Measurements from ENCODE around the gene SLC39A9. TPM values are rescaled to one million over a fixed set of nuclear protein-coding genes. Genes with fewer than 3 reads are reported as not detected.

The SLC39A9 gene
- total RNA-seq, 1 experiment from 2014 or later = 44.1 TPM

DNA sequence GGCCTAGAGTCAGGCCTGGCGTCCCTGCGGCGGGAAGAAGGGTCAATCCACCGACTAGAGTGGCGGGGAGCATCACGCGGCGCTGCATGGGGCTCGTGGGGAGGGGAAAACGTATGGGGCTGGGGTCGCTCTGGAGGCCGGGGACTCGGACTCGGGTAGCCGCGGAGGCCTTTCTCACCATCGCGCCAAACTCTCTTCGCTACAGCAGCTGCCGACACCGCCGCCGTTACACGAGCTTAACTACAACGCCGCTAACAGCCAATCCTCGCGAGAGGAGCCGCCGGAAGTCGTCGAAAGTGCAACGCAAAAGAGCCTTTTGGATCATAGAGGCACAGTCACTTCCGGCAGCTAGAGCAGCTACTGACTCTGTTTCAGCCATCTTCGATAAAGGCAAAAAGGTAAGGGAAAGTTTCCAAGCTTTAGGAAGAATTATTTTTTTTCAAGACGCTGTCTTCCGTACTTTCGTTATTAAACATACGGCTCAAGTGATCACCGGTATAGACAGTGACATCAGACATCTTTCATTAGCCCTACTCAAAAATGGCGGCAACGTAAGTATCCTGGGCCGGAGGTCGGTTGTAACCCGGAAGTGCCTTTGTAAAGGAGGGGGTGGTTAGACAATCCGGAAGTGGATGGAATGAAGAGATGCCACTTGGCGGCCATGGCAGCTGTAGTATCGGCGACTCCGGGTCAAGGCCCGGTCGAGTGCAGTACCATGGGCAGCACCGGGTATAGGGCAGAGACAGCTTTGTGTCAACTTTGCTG, at the start of gene SLC39A9, which contains the start of gene ERH (continued):
- TF ChIP-seq SMAD4 (CRISPR knock-in tag; IDR thresholded peaks at IDR 0.05) (no peak), FOXP1 (CRISPR knock-in tag; IDR thresholded peaks at IDR 0.05; ENCODE audit: borderline replicate concordance) (0 out of 2 replicates have a peak, but pooled peaks have one; percentile 17), ZNF232 (CRISPR knock-in tag; IDR thresholded peaks at IDR 0.05) (peak; percentile 36; the same call in 1 of the 2 replicates), JAZF1 (CRISPR knock-in tag; IDR thresholded peaks at IDR 0.05) (no peak), ZNF263 (CRISPR knock-in tag; IDR thresholded peaks at IDR 0.05; ENCODE audit: low read depth) (no peak), CREM (CRISPR knock-in tag; IDR thresholded peaks at IDR 0.05) (peak; percentile 79), MYBL2 (CRISPR knock-in tag; IDR thresholded peaks at IDR 0.05) (peak; percentile 95), FOXK1 (CRISPR knock-in tag; IDR thresholded peaks at IDR 0.05) (peak; percentile 38; the same call in 1 of the 2 replicates), ZNF396 (CRISPR knock-in tag; IDR thresholded peaks at IDR 0.05; ENCODE audit: borderline replicate concordance) (no peak), GABPB1 (CRISPR knock-in tag; IDR thresholded peaks at IDR 0.05) (peak; percentile 59; the same call in 1 of the 2 replicates), ETV6 (CRISPR knock-in tag; IDR thresholded peaks at IDR 0.05) (no peak), SMAD3 (CRISPR knock-in tag; IDR thresholded peaks at IDR 0.05; ENCODE audit: borderline replicate concordance) (peak; percentile 13; the same call in 1 of the 2 replicates), ZBTB21 (CRISPR knock-in tag; IDR thresholded peaks at IDR 0.05; ENCODE audit: borderline replicate concordance) (peak; percentile 80; the same call in 1 of the 2 replicates), NFYB (CRISPR knock-in tag; conservative IDR thresholded peaks at IDR 0.05; ENCODE audit: low read depth) (no peak)
- TF ChIP-seq, protein P1, sequence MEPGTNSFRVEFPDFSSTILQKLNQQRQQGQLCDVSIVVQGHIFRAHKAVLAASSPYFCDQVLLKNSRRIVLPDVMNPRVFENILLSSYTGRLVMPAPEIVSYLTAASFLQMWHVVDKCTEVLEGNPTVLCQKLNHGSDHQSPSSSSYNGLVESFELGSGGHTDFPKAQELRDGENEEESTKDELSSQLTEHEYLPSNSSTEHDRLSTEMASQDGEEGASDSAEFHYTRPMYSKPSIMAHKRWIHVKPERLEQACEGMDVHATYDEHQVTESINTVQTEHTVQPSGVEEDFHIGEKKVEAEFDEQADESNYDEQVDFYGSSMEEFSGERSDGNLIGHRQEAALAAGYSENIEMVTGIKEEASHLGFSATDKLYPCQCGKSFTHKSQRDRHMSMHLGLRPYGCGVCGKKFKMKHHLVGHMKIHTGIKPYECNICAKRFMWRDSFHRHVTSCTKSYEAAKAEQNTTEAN (CRISPR knock-in tag; IDR thresholded peaks at IDR 0.05) = no peak
- TF ChIP-seq, protein P2, sequence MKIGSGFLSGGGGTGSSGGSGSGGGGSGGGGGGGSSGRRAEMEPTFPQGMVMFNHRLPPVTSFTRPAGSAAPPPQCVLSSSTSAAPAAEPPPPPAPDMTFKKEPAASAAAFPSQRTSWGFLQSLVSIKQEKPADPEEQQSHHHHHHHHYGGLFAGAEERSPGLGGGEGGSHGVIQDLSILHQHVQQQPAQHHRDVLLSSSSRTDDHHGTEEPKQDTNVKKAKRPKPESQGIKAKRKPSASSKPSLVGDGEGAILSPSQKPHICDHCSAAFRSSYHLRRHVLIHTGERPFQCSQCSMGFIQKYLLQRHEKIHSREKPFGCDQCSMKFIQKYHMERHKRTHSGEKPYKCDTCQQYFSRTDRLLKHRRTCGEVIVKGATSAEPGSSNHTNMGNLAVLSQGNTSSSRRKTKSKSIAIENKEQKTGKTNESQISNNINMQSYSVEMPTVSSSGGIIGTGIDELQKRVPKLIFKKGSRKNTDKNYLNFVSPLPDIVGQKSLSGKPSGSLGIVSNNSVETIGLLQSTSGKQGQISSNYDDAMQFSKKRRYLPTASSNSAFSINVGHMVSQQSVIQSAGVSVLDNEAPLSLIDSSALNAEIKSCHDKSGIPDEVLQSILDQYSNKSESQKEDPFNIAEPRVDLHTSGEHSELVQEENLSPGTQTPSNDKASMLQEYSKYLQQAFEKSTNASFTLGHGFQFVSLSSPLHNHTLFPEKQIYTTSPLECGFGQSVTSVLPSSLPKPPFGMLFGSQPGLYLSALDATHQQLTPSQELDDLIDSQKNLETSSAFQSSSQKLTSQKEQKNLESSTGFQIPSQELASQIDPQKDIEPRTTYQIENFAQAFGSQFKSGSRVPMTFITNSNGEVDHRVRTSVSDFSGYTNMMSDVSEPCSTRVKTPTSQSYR (CRISPR knock-in tag; IDR thresholded peaks at IDR 0.05) = no peak
- TF ChIP-seq, protein P3, sequence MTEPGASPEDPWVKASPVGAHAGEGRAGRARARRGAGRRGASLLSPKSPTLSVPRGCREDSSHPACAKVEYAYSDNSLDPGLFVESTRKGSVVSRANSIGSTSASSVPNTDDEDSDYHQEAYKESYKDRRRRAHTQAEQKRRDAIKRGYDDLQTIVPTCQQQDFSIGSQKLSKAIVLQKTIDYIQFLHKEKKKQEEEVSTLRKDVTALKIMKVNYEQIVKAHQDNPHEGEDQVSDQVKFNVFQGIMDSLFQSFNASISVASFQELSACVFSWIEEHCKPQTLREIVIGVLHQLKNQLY (CRISPR knock-in tag; IDR thresholded peaks at IDR 0.05) = no peak
- TF ChIP-seq, protein P4, sequence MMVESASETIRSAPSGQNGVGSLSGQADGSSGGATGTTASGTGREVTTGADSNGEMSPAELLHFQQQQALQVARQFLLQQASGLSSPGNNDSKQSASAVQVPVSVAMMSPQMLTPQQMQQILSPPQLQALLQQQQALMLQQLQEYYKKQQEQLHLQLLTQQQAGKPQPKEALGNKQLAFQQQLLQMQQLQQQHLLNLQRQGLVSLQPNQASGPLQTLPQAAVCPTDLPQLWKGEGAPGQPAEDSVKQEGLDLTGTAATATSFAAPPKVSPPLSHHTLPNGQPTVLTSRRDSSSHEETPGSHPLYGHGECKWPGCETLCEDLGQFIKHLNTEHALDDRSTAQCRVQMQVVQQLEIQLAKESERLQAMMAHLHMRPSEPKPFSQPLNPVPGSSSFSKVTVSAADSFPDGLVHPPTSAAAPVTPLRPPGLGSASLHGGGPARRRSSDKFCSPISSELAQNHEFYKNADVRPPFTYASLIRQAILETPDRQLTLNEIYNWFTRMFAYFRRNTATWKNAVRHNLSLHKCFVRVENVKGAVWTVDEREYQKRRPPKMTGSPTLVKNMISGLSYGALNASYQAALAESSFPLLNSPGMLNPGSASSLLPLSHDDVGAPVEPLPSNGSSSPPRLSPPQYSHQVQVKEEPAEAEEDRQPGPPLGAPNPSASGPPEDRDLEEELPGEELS (CRISPR knock-in tag; IDR thresholded peaks at IDR 0.05) = peak; percentile 22; the same call in 1 of the 2 replicates
- TF ChIP-seq, protein P5, sequence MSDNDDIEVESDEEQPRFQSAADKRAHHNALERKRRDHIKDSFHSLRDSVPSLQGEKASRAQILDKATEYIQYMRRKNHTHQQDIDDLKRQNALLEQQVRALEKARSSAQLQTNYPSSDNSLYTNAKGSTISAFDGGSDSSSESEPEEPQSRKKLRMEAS (CRISPR knock-in tag; IDR thresholded peaks at IDR 0.05) = peak; percentile 57
- TF ChIP-seq, protein P6, sequence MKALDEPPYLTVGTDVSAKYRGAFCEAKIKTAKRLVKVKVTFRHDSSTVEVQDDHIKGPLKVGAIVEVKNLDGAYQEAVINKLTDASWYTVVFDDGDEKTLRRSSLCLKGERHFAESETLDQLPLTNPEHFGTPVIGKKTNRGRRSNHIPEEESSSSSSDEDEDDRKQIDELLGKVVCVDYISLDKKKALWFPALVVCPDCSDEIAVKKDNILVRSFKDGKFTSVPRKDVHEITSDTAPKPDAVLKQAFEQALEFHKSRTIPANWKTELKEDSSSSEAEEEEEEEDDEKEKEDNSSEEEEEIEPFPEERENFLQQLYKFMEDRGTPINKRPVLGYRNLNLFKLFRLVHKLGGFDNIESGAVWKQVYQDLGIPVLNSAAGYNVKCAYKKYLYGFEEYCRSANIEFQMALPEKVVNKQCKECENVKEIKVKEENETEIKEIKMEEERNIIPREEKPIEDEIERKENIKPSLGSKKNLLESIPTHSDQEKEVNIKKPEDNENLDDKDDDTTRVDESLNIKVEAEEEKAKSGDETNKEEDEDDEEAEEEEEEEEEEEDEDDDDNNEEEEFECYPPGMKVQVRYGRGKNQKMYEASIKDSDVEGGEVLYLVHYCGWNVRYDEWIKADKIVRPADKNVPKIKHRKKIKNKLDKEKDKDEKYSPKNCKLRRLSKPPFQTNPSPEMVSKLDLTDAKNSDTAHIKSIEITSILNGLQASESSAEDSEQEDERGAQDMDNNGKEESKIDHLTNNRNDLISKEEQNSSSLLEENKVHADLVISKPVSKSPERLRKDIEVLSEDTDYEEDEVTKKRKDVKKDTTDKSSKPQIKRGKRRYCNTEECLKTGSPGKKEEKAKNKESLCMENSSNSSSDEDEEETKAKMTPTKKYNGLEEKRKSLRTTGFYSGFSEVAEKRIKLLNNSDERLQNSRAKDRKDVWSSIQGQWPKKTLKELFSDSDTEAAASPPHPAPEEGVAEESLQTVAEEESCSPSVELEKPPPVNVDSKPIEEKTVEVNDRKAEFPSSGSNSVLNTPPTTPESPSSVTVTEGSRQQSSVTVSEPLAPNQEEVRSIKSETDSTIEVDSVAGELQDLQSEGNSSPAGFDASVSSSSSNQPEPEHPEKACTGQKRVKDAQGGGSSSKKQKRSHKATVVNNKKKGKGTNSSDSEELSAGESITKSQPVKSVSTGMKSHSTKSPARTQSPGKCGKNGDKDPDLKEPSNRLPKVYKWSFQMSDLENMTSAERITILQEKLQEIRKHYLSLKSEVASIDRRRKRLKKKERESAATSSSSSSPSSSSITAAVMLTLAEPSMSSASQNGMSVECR (CRISPR knock-in tag; IDR thresholded peaks at IDR 0.05; ENCODE audit: borderline replicate concordance) = peak; percentile 85; the same call in 1 of the 2 replicates
